Kidney (tissue), 14 donors: ENCODE results near the gene RGSL1. TPM values are rescaled to one million over a fixed set of nuclear protein-coding genes. Genes with fewer than 3 reads are reported as not detected.
"Not testable (repeated sequence)": the region's sequence is repeated elsewhere in the genome, so short reads cannot be mapped to it uniquely, and the experiment has no call there.

Experiments
- DNase-seq, 5 donors: peaks; one replicate each; pipeline ENCODE4 v3.0.0-alpha.2; 2013 to 2020
- FAIRE-seq: peaks from 2 replicates; lab custom pipeline; 2012; peaks lifted over from hg19 to GRCh38; lab: Jason Lieb, UNC
- H3K27ac ChIP-seq, 2 donors: one replicate each; pipeline ENCODE4 v1.7.0; 2013; ENCODE audit warnings: low read depth in 2 of 2, low read length in 2 of 2, inconsistent platforms in 1 of 2
- H3K27me3 ChIP-seq: one replicate; pipeline ENCODE4 v1.7.1; 2013; ENCODE audit warnings: low read length, inconsistent platforms; ENCODE audit not compliant: control insufficient read depth, insufficient read depth
- H3K36me3 ChIP-seq, 3 donors: one replicate each; pipeline versions ENCODE4 v1.7.0 to v1.7.1; 2013; ENCODE audit warnings: low read length in 3 of 3, control low read depth in 1 of 3, inconsistent platforms in 1 of 3; ENCODE audit not compliant: insufficient read depth in 3 of 3, control insufficient read depth in 2 of 3
- H3K4me1 ChIP-seq, 3 donors: one replicate each; pipeline versions ENCODE4 v1.7.0 to v1.7.1; 2013; ENCODE audit warnings: low read length in 3 of 3, inconsistent platforms in 1 of 3, low read depth in 1 of 3; ENCODE audit not compliant: control insufficient read depth in 2 of 3, insufficient read depth in 2 of 3
- H3K4me3 ChIP-seq, 3 donors: one replicate each; pipeline versions ENCODE4 v1.7.0 to v1.8.1; 2013; ENCODE audit warnings: low read length in 3 of 3, control low read depth in 1 of 3, inconsistent platforms in 1 of 3
- H3K9ac ChIP-seq, 3 donors: one replicate each; pipeline versions ENCODE4 v1.7.0 to v1.7.1; 2013; ENCODE audit warnings: low read length in 3 of 3, control low read depth in 1 of 3, inconsistent platforms in 1 of 3
- H3K9me3 ChIP-seq, 3 donors: one replicate each; pipeline versions ENCODE4 v1.7.0 to v1.7.1; 2013; ENCODE audit warnings: low read length in 3 of 3, control low read depth in 1 of 3, inconsistent platforms in 1 of 3; ENCODE audit not compliant: control insufficient read depth in 2 of 3, insufficient read depth in 1 of 3
- intact Hi-C: fragments of 100-400 bp; cut with DNase I; formaldehyde crosslinking; loops from one replicate; pipeline ENCODE4 v1.11.1; 2022
- polyA plus RNA-seq: library from polyadenylated mRNA; stranded (reverse); fragments of 350-450 nt; fragmentation: Illumina TruSeq; extraction: RNeasy Lipid Tissue Mini Kit (QIAGEN cat#74804); gene quantifications from one replicate; pipeline ENCODE4 v1.2.3, GENCODE V29; 2014; ENCODE audit warnings: low read depth, low replicate concordance; ENCODE audit not compliant: insufficient read depth
- total RNA-seq: library from RNA; stranded (reverse); fragmentation: NEBNext Ultra II Directional; extraction: Animal tissue kit (Norgen Biotek cat#: 25700); gene quantifications from one replicate; pipeline ENCODE4 v1.2.1, GENCODE V29; 2021
- TF ChIP-seq, protein P1 (sequence below): IDR thresholded peaks from 3 replicates; pipeline ENCODE4 v1.5.1; 2012; ENCODE audit warnings: mild to moderate bottlenecking, moderate library complexity, borderline replicate concordance; ENCODE audit not compliant: insufficient read depth; ENCODE audit errors: extremely low read depth
- donor health status: control.
- donor health status: control.
- donor health status: control.
- donor health status: control.
- donor health status: control.
- donor health status: DM: yes; HTN: yes; CAD: no.
- donor health status: Normal renal cell carcinoma (clear cell type).

RGSL1 gene
- total and polyA plus RNA-seq, 2 donors from 2014 or later: not detected

DNA sequence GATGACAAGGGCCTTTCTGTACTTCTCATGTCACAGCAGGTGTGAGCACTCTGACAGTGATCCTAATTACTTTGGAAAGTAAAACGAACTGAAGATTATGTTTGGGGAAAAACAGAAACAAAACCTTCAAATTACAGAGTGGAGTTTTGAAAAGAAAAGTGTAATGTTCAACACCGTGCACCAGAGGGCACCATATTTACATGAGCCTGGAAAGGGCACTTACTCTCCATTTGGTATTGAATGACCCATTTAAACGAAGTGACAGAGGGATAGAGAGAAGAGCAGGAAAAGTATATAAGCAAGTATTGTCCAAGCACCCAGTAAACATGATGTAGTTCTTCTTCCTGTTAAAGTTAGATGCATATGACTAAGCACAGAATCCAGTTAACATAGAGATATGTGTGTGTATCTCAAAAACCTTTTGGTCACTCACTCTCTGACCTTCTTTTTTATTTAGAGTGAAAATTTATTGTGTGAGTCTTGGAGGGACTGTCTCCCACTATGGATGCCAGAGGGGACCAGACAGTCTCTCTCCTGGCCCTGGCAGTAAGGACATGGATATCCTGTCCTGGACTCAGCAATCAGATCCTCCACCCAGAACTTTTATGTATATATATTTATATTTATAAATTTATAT, 3.8 kb upstream of the RGSL1 start:
- no peak overlapping the region for H3K9ac ChIP-seq
- H3K9me3 ChIP-seq: no peaks in the 10 kb centered on the region
- H3K4me3 ChIP-seq: no peak overlapping the region
- TF ChIP-seq, protein P1, sequence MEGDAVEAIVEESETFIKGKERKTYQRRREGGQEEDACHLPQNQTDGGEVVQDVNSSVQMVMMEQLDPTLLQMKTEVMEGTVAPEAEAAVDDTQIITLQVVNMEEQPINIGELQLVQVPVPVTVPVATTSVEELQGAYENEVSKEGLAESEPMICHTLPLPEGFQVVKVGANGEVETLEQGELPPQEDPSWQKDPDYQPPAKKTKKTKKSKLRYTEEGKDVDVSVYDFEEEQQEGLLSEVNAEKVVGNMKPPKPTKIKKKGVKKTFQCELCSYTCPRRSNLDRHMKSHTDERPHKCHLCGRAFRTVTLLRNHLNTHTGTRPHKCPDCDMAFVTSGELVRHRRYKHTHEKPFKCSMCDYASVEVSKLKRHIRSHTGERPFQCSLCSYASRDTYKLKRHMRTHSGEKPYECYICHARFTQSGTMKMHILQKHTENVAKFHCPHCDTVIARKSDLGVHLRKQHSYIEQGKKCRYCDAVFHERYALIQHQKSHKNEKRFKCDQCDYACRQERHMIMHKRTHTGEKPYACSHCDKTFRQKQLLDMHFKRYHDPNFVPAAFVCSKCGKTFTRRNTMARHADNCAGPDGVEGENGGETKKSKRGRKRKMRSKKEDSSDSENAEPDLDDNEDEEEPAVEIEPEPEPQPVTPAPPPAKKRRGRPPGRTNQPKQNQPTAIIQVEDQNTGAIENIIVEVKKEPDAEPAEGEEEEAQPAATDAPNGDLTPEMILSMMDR: peak; percentile 46
- intact Hi-C loops: no loop called here
- H3K4me1 ChIP-seq: no peaks in the 10 kb centered on the region
- DNase-seq: peak in 2 of 5 donors; percentile 27 to 35
- no peaks in the 10 kb centered on the region for H3K27me3 ChIP-seq
- no peak for FAIRE-seq
- no peak overlapping the region for H3K27ac ChIP-seq
- no peaks in the 10 kb centered on the region for H3K36me3 ChIP-seq

DNA sequence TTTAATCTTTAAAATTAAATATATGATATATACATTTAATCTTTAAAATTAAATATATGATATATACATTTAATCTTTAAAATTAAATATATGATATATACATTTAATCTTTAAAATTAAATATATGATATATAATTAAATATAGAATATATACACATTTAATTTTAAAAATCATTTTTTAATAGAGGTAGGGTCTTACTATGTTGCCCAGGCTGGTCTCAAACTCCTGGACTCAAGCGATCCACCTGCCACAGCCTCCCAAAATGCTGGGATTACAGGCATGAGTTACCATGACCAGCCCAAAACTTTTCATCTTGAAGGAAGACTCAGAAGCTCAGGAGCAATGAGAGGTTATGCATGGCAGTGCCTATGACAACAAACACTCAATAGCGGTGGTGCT, 2.8 kb upstream of the RGSL1 start:
- H3K4me3 ChIP-seq, H3K9me3 ChIP-seq, H3K27me3 ChIP-seq, H3K9ac ChIP-seq, DNase-seq, FAIRE-seq, H3K36me3 ChIP-seq, intact Hi-C loops, H3K27ac ChIP-seq, H3K4me1 ChIP-seq: not testable (repeated sequence)

DNA sequence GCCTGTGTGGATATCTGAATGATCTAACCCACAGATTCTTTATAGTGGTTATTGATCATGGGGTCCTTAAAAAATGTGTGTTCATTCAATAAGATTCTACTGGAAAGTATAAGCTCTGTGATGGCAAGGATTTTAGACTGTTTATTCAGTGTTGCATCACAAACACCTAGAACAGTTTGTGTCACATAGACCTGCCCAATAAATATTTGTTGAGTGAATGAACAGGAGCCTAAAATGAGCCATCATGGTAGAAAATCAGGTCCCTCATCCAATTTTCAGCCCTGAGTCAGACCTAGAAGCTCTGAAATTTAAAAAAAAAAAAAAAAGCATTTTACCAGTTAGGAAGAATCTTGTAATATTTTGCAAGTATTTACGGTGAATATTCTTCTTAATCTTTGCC, 2.3 kb upstream of the RGSL1 start:
- no peaks in the 10 kb centered on the region for H3K9me3 ChIP-seq
- intact Hi-C loops: no loop called here
- H3K27ac ChIP-seq: no peak overlapping the region
- DNase-seq (no peak), FAIRE-seq (no peak)
- H3K9ac ChIP-seq: no peak overlapping the region
- TF ChIP-seq, protein P1: no peak
- no peaks in the 10 kb centered on the region for H3K36me3 ChIP-seq
- no peak overlapping the region for H3K4me3 ChIP-seq
- H3K27me3 ChIP-seq: no peaks in the 10 kb centered on the region
- no peaks in the 10 kb centered on the region for H3K4me1 ChIP-seq

DNA sequence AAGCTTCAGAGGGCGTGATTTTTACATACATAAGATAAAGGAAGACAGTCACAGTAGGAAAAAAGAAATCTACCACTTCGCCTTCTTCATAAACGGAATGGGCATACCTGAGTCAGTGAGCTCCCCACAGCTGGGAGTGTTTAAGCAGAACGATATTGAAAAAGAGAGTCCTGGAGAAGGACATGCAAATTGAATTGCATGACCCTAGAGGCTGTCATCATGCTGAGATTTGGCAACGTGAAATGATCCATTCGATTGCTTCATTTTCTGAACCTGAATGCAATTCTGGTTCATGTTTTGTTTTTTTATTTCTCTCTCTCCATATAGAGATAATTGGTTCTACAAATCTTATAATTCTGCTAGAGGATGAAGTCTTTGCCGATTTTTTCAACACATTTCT, 3.7 kb downstream of the RGSL1 start:
- no peaks in the 10 kb centered on the region for H3K36me3 ChIP-seq
- no peak overlapping the region for H3K27ac ChIP-seq
- H3K9me3 ChIP-seq: no peaks in the 10 kb centered on the region
- DNase-seq (no peak), FAIRE-seq (no peak)
- intact Hi-C loops: no loop called here
- no peaks in the 10 kb centered on the region for H3K4me1 ChIP-seq
- H3K9ac ChIP-seq: no peak overlapping the region
- no peaks in the 10 kb centered on the region for H3K27me3 ChIP-seq
- H3K4me3 ChIP-seq: no peak overlapping the region
- TF ChIP-seq, protein P1: no peak
